Measurements from ENCODE around the gene KCNQ5. TPM values are rescaled to one million over a fixed set of nuclear protein-coding genes. Genes with fewer than 3 reads are reported as not detected.
"Not testable (repeated sequence)": the region's sequence is repeated elsewhere in the genome, so short reads cannot be mapped to it uniquely, and the experiment has no call there.

KCNQ5 gene
- total and polyA plus RNA-seq, 2 donors: 1.8 to 3.0 TPM

GRCh38 chr6:73169633-73170032 lies 547.8 kb downstream of the KCNQ5 start:
- no peak overlapping the region for H3K4me3 ChIP-seq (ENCODE audit: low read depth, low read length)
- no peak overlapping the region for H3K27ac ChIP-seq (ENCODE audit: low read depth)
- H3K4me1 ChIP-seq (ENCODE audit: insufficient read depth): no peaks in the 10 kb centered on the region
- 87% methylated on average over 5 of the region's 5 CpGs for WGBS
- no peak for DNase-seq (ENCODE audit: extremely low spot score)
- H3K36me3 ChIP-seq (ENCODE audit: insufficient read depth): no peaks in the 10 kb centered on the region

DNA sequence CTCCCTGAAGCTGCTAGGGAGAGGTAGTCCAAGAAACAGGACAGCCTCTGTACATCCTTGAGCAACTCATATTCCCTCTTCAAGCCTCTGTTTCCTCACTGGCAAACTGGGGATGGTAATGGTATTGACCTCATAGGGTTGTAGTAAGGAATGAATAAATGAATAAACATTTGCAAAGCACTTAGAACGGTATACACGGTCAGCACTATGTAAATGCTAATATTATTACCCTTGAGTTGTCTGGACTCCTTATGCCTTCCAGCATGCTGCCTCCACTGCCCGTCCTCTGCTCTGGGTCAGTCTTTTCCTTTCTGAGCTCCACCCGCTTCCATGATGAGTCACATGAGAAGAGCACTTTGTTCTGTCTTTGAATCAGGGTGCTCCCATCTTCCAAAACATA lies 552.8 kb downstream of the KCNQ5 start:
- Histone ChIP-seq H3K36me3 (ENCODE audit: insufficient read depth) (no peaks in the 10 kb centered on the region), H3K4me1 (ENCODE audit: insufficient read depth) (no peaks in the 10 kb centered on the region), H3K27ac (ENCODE audit: low read depth) (no peak overlapping the region), H3K4me3 (ENCODE audit: low read depth, low read length) (no peak overlapping the region)
- DNase-seq (ENCODE audit: extremely low spot score): no peak
- WGBS: 91% methylated on average over 4 of the region's 4 CpGs

- no peaks in the 10 kb centered on the region for H3K36me3 ChIP-seq (ENCODE audit: insufficient read depth)
- H3K4me1 ChIP-seq (ENCODE audit: insufficient read depth): peaks cover 1% of the 10 kb centered on the region
- no peak overlapping the region for H3K27ac ChIP-seq (ENCODE audit: low read depth)
- 89% methylated on average over 6 of the region's 6 CpGs for WGBS
- no peak overlapping the region for H3K4me3 ChIP-seq (ENCODE audit: low read depth, low read length)
- no peak for DNase-seq (ENCODE audit: extremely low spot score)
These were observed 554.2 kb downstream of the KCNQ5 start for GRCh38 chr6:73176057-73176456.

GRCh38 chr6:73177221-73177944 lies 555.5 kb downstream of the KCNQ5 start:
- Histone ChIP-seq H3K4me1 (ENCODE audit: insufficient read depth) (peaks cover 1% of the 10 kb centered on the region), H3K36me3 (ENCODE audit: insufficient read depth) (no peaks in the 10 kb centered on the region), H3K4me3 (ENCODE audit: low read depth, low read length) (no peak overlapping the region), H3K27ac (ENCODE audit: low read depth) (no peak overlapping the region)
- no peak for DNase-seq (ENCODE audit: extremely low spot score)
- WGBS: 77% methylated on average over 5 of the region's 5 CpGs

GRCh38 chr6:73180076-73180738 lies 558.3 kb downstream of the KCNQ5 start:
- no peak overlapping the region for H3K27ac ChIP-seq (ENCODE audit: low read depth)
- no peak for DNase-seq (ENCODE audit: extremely low spot score)
- peaks cover 1% of the 10 kb centered on the region for H3K4me1 ChIP-seq (ENCODE audit: insufficient read depth)
- H3K36me3 ChIP-seq (ENCODE audit: insufficient read depth): no peaks in the 10 kb centered on the region
- H3K4me3 ChIP-seq (ENCODE audit: low read depth, low read length): no peak overlapping the region
- WGBS: 85% methylated on average over 6 of the region's 6 CpGs

- H3K4me3 ChIP-seq (ENCODE audit: low read depth, low read length): no peak overlapping the region
- peaks cover 1% of the 10 kb centered on the region for H3K4me1 ChIP-seq (ENCODE audit: insufficient read depth)
- no peak overlapping the region for H3K27ac ChIP-seq (ENCODE audit: low read depth)
- no peaks in the 10 kb centered on the region for H3K36me3 ChIP-seq (ENCODE audit: insufficient read depth)
- WGBS: 14% methylated on average over 7 of the region's 7 CpGs
- DNase-seq (ENCODE audit: extremely low spot score): peak; percentile 39
These were observed 559.1 kb downstream of the KCNQ5 start for GRCh38 chr6:73180763-73181619.

- WGBS: 73% methylated on average over 2 of the region's 2 CpGs
- H3K27ac ChIP-seq (ENCODE audit: low read depth): no peak overlapping the region
- no peaks in the 10 kb centered on the region for H3K36me3 ChIP-seq (ENCODE audit: insufficient read depth)
- H3K4me1 ChIP-seq (ENCODE audit: insufficient read depth): peaks cover 1% of the 10 kb centered on the region
- no peak for DNase-seq (ENCODE audit: extremely low spot score)
- H3K4me3 ChIP-seq (ENCODE audit: low read depth, low read length): no peak overlapping the region
These were observed 560.2 kb downstream of the KCNQ5 start for GRCh38 chr6:73182021-73182607.

- WGBS: 94% methylated on average over 4 of the region's 4 CpGs
- DNase-seq (ENCODE audit: extremely low spot score); H3K4me1 ChIP-seq (ENCODE audit: insufficient read depth): not testable (repeated sequence)
These were observed 571.4 kb downstream of the KCNQ5 start for GRCh38 chr6:73193302-73193701.

GRCh38 chr6:73194744-73195143 lies 572.9 kb downstream of the KCNQ5 start:
- H3K4me3 ChIP-seq (ENCODE audit: low read depth, low read length): no peak overlapping the region
- no peaks in the 10 kb centered on the region for H3K4me1 ChIP-seq (ENCODE audit: insufficient read depth)
- H3K36me3 ChIP-seq (ENCODE audit: insufficient read depth): no peaks in the 10 kb centered on the region
- WGBS: 95% methylated on average over 7 of the region's 7 CpGs
- H3K27ac ChIP-seq (ENCODE audit: low read depth): no peak overlapping the region
- no peak for DNase-seq (ENCODE audit: extremely low spot score)

More at GRCh38 chr6:73193302-73193701, 571.4 kb downstream of the KCNQ5 start:
- not testable (repeated sequence) for H3K36me3 ChIP-seq (ENCODE audit: insufficient read depth); H3K27ac ChIP-seq (ENCODE audit: low read depth); H3K4me3 ChIP-seq (ENCODE audit: low read depth, low read length)

GRCh38 chr6:73200247-73200646 lies 578.4 kb downstream of the KCNQ5 start:
- Histone ChIP-seq H3K36me3 (ENCODE audit: insufficient read depth) (no peaks in the 10 kb centered on the region), H3K4me1 (ENCODE audit: insufficient read depth) (no peaks in the 10 kb centered on the region), H3K4me3 (ENCODE audit: low read depth, low read length) (no peak overlapping the region), H3K27ac (ENCODE audit: low read depth) (no peak overlapping the region)
- 88% methylated on average over 3 of the region's 3 CpGs for WGBS
- DNase-seq (ENCODE audit: extremely low spot score): no peak

GRCh38 chr6:73200735-73201134 lies 578.9 kb downstream of the KCNQ5 start:
- H3K36me3 ChIP-seq (ENCODE audit: insufficient read depth): no peaks in the 10 kb centered on the region
- WGBS: 81% methylated on average over 4 of the region's 4 CpGs
- H3K27ac ChIP-seq (ENCODE audit: low read depth): no peak overlapping the region
- no peak for DNase-seq (ENCODE audit: extremely low spot score)
- no peaks in the 10 kb centered on the region for H3K4me1 ChIP-seq (ENCODE audit: insufficient read depth)
- H3K4me3 ChIP-seq (ENCODE audit: low read depth, low read length): no peak overlapping the region

- no peak for DNase-seq (ENCODE audit: extremely low spot score)
- no peaks in the 10 kb centered on the region for H3K4me1 ChIP-seq (ENCODE audit: insufficient read depth)
- no peaks in the 10 kb centered on the region for H3K36me3 ChIP-seq (ENCODE audit: insufficient read depth)
- H3K27ac ChIP-seq (ENCODE audit: low read depth): no peak overlapping the region
- WGBS: 92% methylated on average over 1 of the region's 1 CpG
- no peak overlapping the region for H3K4me3 ChIP-seq (ENCODE audit: low read depth, low read length)
These were observed 581.2 kb downstream of the KCNQ5 start for GRCh38 chr6:73203098-73203497.

- 69% methylated on average over 4 of the region's 4 CpGs for WGBS
- DNase-seq (ENCODE audit: extremely low spot score): no peak
- no peaks in the 10 kb centered on the region for H3K36me3 ChIP-seq (ENCODE audit: insufficient read depth)
- H3K4me1 ChIP-seq (ENCODE audit: insufficient read depth): no peaks in the 10 kb centered on the region
- H3K27ac ChIP-seq (ENCODE audit: low read depth): no peak overlapping the region
- H3K4me3 ChIP-seq (ENCODE audit: low read depth, low read length): no peak overlapping the region
These were observed 582.4 kb downstream of the KCNQ5 start for GRCh38 chr6:73204252-73204651.

Data from urinary bladder (tissue), 4 donors.